HEK293 (cell line): ENCODE results near the gene ZNF860.
A peak's percentile ranks its signal among the peaks of the same experiment; 100 is the strongest.
"Not testable (repeated sequence)": the region's sequence is repeated elsewhere in the genome, so short reads cannot be mapped to it uniquely, and the experiment has no call there.

Experiments
- CTCF ChIA-PET: fragments of 350-600 bp; formaldehyde crosslinking; extraction: SDS; loops from one replicate; lab custom pipeline; 2021; ENCODE audit warnings: antibody characterized with exemption; lab: Yijun Ruan, JAX
- POLR2A ChIA-PET: fragments of 300-600 bp; formaldehyde crosslinking; extraction: SDS; loops from one replicate; lab custom pipeline; 2020; ENCODE audit warnings: antibody characterized with exemption, inconsistent platforms; lab: Yijun Ruan, JAX
- H3K27ac ChIP-seq: fragments of 200-500 bp; sonication (Bioruptor generic); 2 replicates; pipeline ENCODE4 v1.5.1; 2014; ENCODE audit warnings: low read depth, low read length, control low read depth, inconsistent platforms; ENCODE audit errors: extremely low read depth
- H3K36me3 ChIP-seq, 2 experiments: fragments of 200-500 bp in 1 of 2; sonication (Bioruptor generic) in 1 of 2; 1 replicate in 1 of 2; 2 replicates in 1 of 2; pipeline ENCODE4 v1.5.1; 2014 to 2017; ENCODE audit warnings: inconsistent platforms in 2 of 2, low read length in 2 of 2; ENCODE audit not compliant: control insufficient read depth in 2 of 2, insufficient read depth in 1 of 2
- H3K4me1 ChIP-seq: fragments of 200-500 bp; sonication (Bioruptor generic); 2 replicates; pipeline ENCODE4 v1.5.1; 2014; ENCODE audit warnings: mild to moderate bottlenecking, low read length, inconsistent platforms; ENCODE audit not compliant: control insufficient read depth, insufficient read depth
- H3K4me3 ChIP-seq: 2 replicates; pipeline ENCODE4 v1.5.1; 2011; ENCODE audit warnings: low read depth, mild to moderate bottlenecking, control low read depth, low read length, moderate library complexity
- H3K9me3 ChIP-seq: fragments of 200-500 bp; sonication (Bioruptor generic); 2 replicates; pipeline ENCODE4 v1.5.1; 2014; ENCODE audit warnings: low read depth, low read length, inconsistent platforms; ENCODE audit not compliant: control insufficient read depth, insufficient read depth
- HIC1 ChIP-seq: fragments of 450-650 bp; formaldehyde crosslinking; IDR thresholded peaks from 2 replicates; pipeline ENCODE4 v1.5.1; 2016; ENCODE audit warnings: missing biosample characterization, missing genetic modification characterization
- IKZF3 ChIP-seq: fragments of 450-650 bp; IDR thresholded peaks from 2 replicates; pipeline ENCODE4 v1.5.0; 2018; ENCODE audit warnings: missing biosample characterization, mild to moderate bottlenecking, missing genetic modification characterization, moderate library complexity
- KLF1 ChIP-seq: fragments of 450-650 bp; formaldehyde crosslinking; IDR thresholded peaks from 2 replicates; pipeline ENCODE4 v1.5.1; 2016; ENCODE audit warnings: missing biosample characterization, missing genetic modification characterization
- KLF9 ChIP-seq: fragments of 450-650 bp; formaldehyde crosslinking; IDR thresholded peaks from 2 replicates; pipeline ENCODE4 v1.5.1; 2016; ENCODE audit warnings: missing biosample characterization, missing genetic modification characterization, low read depth
- RBAK ChIP-seq: fragments of 450-650 bp; formaldehyde crosslinking; IDR thresholded peaks from 2 replicates; pipeline ENCODE4 v1.5.1; 2016; ENCODE audit warnings: missing biosample characterization, missing genetic modification characterization
- REST ChIP-seq: fragments of 450-650 bp; formaldehyde crosslinking; IDR thresholded peaks from 2 replicates; pipeline ENCODE4 v1.5.1; 2016; ENCODE audit warnings: missing biosample characterization, missing genetic modification characterization
- SCRT1 ChIP-seq: fragments of 450-650 bp; formaldehyde crosslinking; IDR thresholded peaks from 2 replicates; pipeline ENCODE4 v1.5.1; 2016; ENCODE audit warnings: missing biosample characterization, missing genetic modification characterization, borderline replicate concordance
- SCRT2 ChIP-seq: fragments of 450-650 bp; formaldehyde crosslinking; IDR thresholded peaks from 2 replicates; pipeline ENCODE4 v1.5.1; 2016; ENCODE audit warnings: missing biosample characterization, missing genetic modification characterization
- ZFP3 ChIP-seq: fragments of 450-650 bp; formaldehyde crosslinking; IDR thresholded peaks from 2 replicates; pipeline ENCODE4 v1.5.1; 2016; ENCODE audit warnings: low read depth, missing biosample characterization, missing genetic modification characterization
- ZNF138 ChIP-seq: fragments of 450-650 bp; formaldehyde crosslinking; IDR thresholded peaks from 2 replicates; pipeline ENCODE4 v1.5.1; 2016; ENCODE audit warnings: missing biosample characterization, missing genetic modification characterization, borderline replicate concordance
- ZNF169 ChIP-seq: fragments of 450-650 bp; formaldehyde crosslinking; IDR thresholded peaks from 2 replicates; pipeline ENCODE4 v1.5.1; 2016; ENCODE audit warnings: missing biosample characterization, missing genetic modification characterization
- ZNF211 ChIP-seq: fragments of 450-650 bp; formaldehyde crosslinking; IDR thresholded peaks from 2 replicates; pipeline ENCODE4 v1.5.1; 2016; ENCODE audit warnings: low read depth, missing biosample characterization, missing genetic modification characterization
- ZNF223 ChIP-seq: fragments of 450-650 bp; formaldehyde crosslinking; IDR thresholded peaks from 2 replicates; pipeline ENCODE4 v1.5.1; 2016; ENCODE audit warnings: missing biosample characterization, missing genetic modification characterization
- ZNF23 ChIP-seq: fragments of 450-650 bp; formaldehyde crosslinking; IDR thresholded peaks from 2 replicates; pipeline ENCODE4 v1.5.1; 2016; ENCODE audit warnings: missing biosample characterization, missing genetic modification characterization, borderline replicate concordance
- ZNF239 ChIP-seq: fragments of 450-650 bp; formaldehyde crosslinking; IDR thresholded peaks from 2 replicates; pipeline ENCODE4 v1.5.1; 2016; ENCODE audit warnings: missing biosample characterization, missing genetic modification characterization
- ZNF266 ChIP-seq: fragments of 450-650 bp; formaldehyde crosslinking; IDR thresholded peaks from 2 replicates; pipeline ENCODE4 v1.5.1; 2016; ENCODE audit warnings: missing biosample characterization, missing genetic modification characterization, low read depth
- ZNF354C ChIP-seq: fragments of 450-650 bp; formaldehyde crosslinking; IDR thresholded peaks from 2 replicates; pipeline ENCODE4 v1.5.1; 2016; ENCODE audit warnings: missing biosample characterization, missing genetic modification characterization, low read depth, borderline replicate concordance
- ZNF366 ChIP-seq: fragments of 450-650 bp; formaldehyde crosslinking; conservative IDR thresholded peaks from 2 replicates; pipeline ENCODE4 v1.5.1; 2016; ENCODE audit warnings: missing biosample characterization, missing genetic modification characterization
- ZNF37A ChIP-seq: fragments of 450-650 bp; IDR thresholded peaks from 2 replicates; pipeline ENCODE4 v1.5.1; 2018; ENCODE audit warnings: missing biosample characterization, missing genetic modification characterization
- ZNF394 ChIP-seq: fragments of 450-650 bp; formaldehyde crosslinking; IDR thresholded peaks from 2 replicates; pipeline ENCODE4 v1.5.1; 2016; ENCODE audit warnings: missing biosample characterization, missing genetic modification characterization, mild to moderate bottlenecking, moderate library complexity, borderline replicate concordance
- ZNF544 ChIP-seq: fragments of 450-650 bp; formaldehyde crosslinking; IDR thresholded peaks from 2 replicates; pipeline ENCODE4 v1.5.0; 2017; ENCODE audit warnings: missing biosample characterization, missing genetic modification characterization
- ZNF571 ChIP-seq: fragments of 450-650 bp; formaldehyde crosslinking; IDR thresholded peaks from 2 replicates; pipeline ENCODE4 v1.5.0; 2017; ENCODE audit warnings: missing biosample characterization, missing genetic modification characterization
- ZNF645 ChIP-seq: fragments of 450-650 bp; formaldehyde crosslinking; IDR thresholded peaks from 2 replicates; pipeline ENCODE4; 2016; ENCODE audit warnings: missing biosample characterization, missing genetic modification characterization
- ZNF791 ChIP-seq: fragments of 450-650 bp; formaldehyde crosslinking; IDR thresholded peaks from 2 replicates; pipeline ENCODE4 v1.5.1; 2016; ENCODE audit warnings: missing biosample characterization, missing genetic modification characterization
- ZNF830 ChIP-seq: fragments of 450-650 bp; IDR thresholded peaks from 2 replicates; pipeline ENCODE4 v1.5.0; 2018; ENCODE audit warnings: missing biosample characterization, missing genetic modification characterization, low read depth, mild to moderate bottlenecking, moderate library complexity

Gene ZNF860

GRCh38 chr3:32015638-32016037, 34.1 kb downstream of the ZNF860 start:
- H3K36me3 ChIP-seq, H3K9me3 ChIP-seq, H3K4me3 ChIP-seq, POLR2A ChIA-PET, H3K27ac ChIP-seq, H3K4me1 ChIP-seq, CTCF ChIA-PET: not testable (repeated sequence)
- TF ChIP-seq SCRT2 (tag by site-specific recombination) (peak; percentile 81), SCRT1 (tag by site-specific recombination) (peak; percentile 58; the same call in 1 of the 2 replicates)

GRCh38 chr3:32017286-32017685, 35.7 kb downstream of the ZNF860 start:
- TF ChIP-seq ZNF544 (tag by site-specific recombination): no peak
- TF ChIP-seq ZFP3 (tag by site-specific recombination): no peak
- no peak for TF ChIP-seq ZNF830
- TF ChIP-seq ZNF37A (tag by site-specific recombination): no peak
- TF ChIP-seq ZNF394 (tag by site-specific recombination): no peak
- no peak for TF ChIP-seq ZNF266
- no peak for TF ChIP-seq KLF9 (tag by site-specific recombination)
- TF ChIP-seq ZNF354C (tag by site-specific recombination): no peak
- TF ChIP-seq ZNF223: no peak
- no peaks in the 10 kb centered on the region for H3K9me3 ChIP-seq
- POLR2A ChIA-PET: interaction anchor here (0.6 kb wide), 1 partner anchor 75 kb away, joined by 4 read pairs; no protein-coding TSS in a partner anchor
- 0 out of 2 replicates have a peak, but pooled peaks cover 2% of the 10 kb centered on the region for H3K4me1 ChIP-seq
- no peak overlapping the region for H3K4me3 ChIP-seq
- CTCF ChIA-PET: interaction anchor here (1.5 to 3.4 kb wide), 2 partner anchors 16 to 128 kb away, joined by 3 to 23 read pairs; no protein-coding TSS in a partner anchor
- no peaks in the 10 kb centered on the region for H3K36me3 ChIP-seq
- H3K27ac ChIP-seq: no peak overlapping the region

- Histone ChIP-seq H3K4me3 (no peak overlapping the region), H3K36me3 (no peaks in the 10 kb centered on the region), H3K4me1 (0 out of 2 replicates have a peak, but pooled peaks cover 2% of the 10 kb centered on the region), H3K9me3 (no peaks in the 10 kb centered on the region), H3K27ac (no peak overlapping the region)
- ChIA-PET POLR2A (no interaction called here), CTCF (interaction anchor here (0.6 to 3.4 kb wide), 29 partner anchors 11 to 612 kb away, joined by 3 to 23 read pairs (median 4); no protein-coding TSS in a partner anchor)
- 0 out of 2 replicates have a peak, but pooled peaks have one; percentile 18 for TF ChIP-seq IKZF3 (tag by site-specific recombination)
- no peak for TF ChIP-seq ZNF211
- TF ChIP-seq ZNF791: no peak
- no peak for TF ChIP-seq ZNF169
- TF ChIP-seq ZNF138 (tag by site-specific recombination): no peak
- no peak for TF ChIP-seq ZNF23
- TF ChIP-seq ZNF571 (tag by site-specific recombination): no peak
- no peak for TF ChIP-seq KLF1 (tag by site-specific recombination)
- no peak for TF ChIP-seq ZNF239 (tag by site-specific recombination)
- TF ChIP-seq HIC1: no peak
- TF ChIP-seq REST (tag by site-specific recombination): peak; percentile 77
- no peak for TF ChIP-seq ZNF645
- no peak for TF ChIP-seq RBAK (tag by site-specific recombination)
- 0 out of 2 replicates have a peak, but pooled peaks have one; percentile 38 for TF ChIP-seq ZNF366 (tag by site-specific recombination)
Observed at GRCh38 chr3:32018757-32019564, 37.4 kb downstream of the ZNF860 start.
